Stimulated activated memory B cell treated with anti-CD40 and anti-IgM and Interleukin-4, amounts not matched to agents 10 μg/mL and 1 μg/mL and 100 μg/mL, for 72 hours (primary cell): ENCODE measurements around the gene LRRC10B.
A peak's percentile ranks its signal among the peaks of the same experiment; 100 is the strongest.

Experiments
- ATAC-seq: fragments of 150-1000 bp; cut with Tn5 transposase; 2 replicates; pipeline ENCODE4 v1.10.0; 2021
- H3K27ac Mint-ChIP-seq: one replicate; pipeline ENCODE4 v1.8.0; 2022; ENCODE audit warnings: mild to moderate bottlenecking, mixed read lengths
- H3K27me3 Mint-ChIP-seq: one replicate; pipeline ENCODE4 v1.8.0; 2022; ENCODE audit warnings: mixed read lengths
- H3K36me3 Mint-ChIP-seq: one replicate; pipeline ENCODE4 v1.8.0; 2022; ENCODE audit warnings: mixed read lengths
- H3K4me1 Mint-ChIP-seq: one replicate; pipeline ENCODE4 v1.8.0; 2022; ENCODE audit warnings: mixed read lengths
- H3K4me3 Mint-ChIP-seq: one replicate; pipeline ENCODE4 v1.8.0; 2022; ENCODE audit warnings: mild to moderate bottlenecking, moderate library complexity, mixed read lengths
- H3K9me3 Mint-ChIP-seq: one replicate; pipeline ENCODE4 v1.8.0; 2022; ENCODE audit warnings: mixed read lengths

Gene LRRC10B

GRCh38 chr11:61480261-61480993, 28.1 kb upstream of the LRRC10B start:
- H3K36me3 Mint-ChIP-seq, result no peaks in the 10 kb centered on the region
- no peak overlapping the region for H3K4me3 Mint-ChIP-seq
- H3K4me1 Mint-ChIP-seq, result peaks cover 19% of the 10 kb centered on the region
- no peaks in the 10 kb centered on the region for H3K9me3 Mint-ChIP-seq
- ATAC-seq, result no peak
- H3K27me3 Mint-ChIP-seq, result peaks cover 45% of the 10 kb centered on the region
- no peak overlapping the region for H3K27ac Mint-ChIP-seq

- no peak for ATAC-seq
- H3K4me1 Mint-ChIP-seq, result peaks cover 19% of the 10 kb centered on the region
- H3K4me3 Mint-ChIP-seq, result no peak overlapping the region
- H3K27me3 Mint-ChIP-seq, result peaks cover 45% of the 10 kb centered on the region
- H3K36me3 Mint-ChIP-seq, result no peaks in the 10 kb centered on the region
- no peaks in the 10 kb centered on the region for H3K9me3 Mint-ChIP-seq
- H3K27ac Mint-ChIP-seq, result no peak overlapping the region
Observed at GRCh38 chr11:61480994-61481335, 27.6 kb upstream of the LRRC10B start.

- peaks cover 45% of the 10 kb centered on the region for H3K27me3 Mint-ChIP-seq
- no peaks in the 10 kb centered on the region for H3K9me3 Mint-ChIP-seq
- H3K36me3 Mint-ChIP-seq, result peaks cover 6% of the 10 kb centered on the region
- no peak overlapping the region for H3K4me3 Mint-ChIP-seq
- H3K4me1 Mint-ChIP-seq, result peaks cover 19% of the 10 kb centered on the region
- ATAC-seq, result no peak
- no peak overlapping the region for H3K27ac Mint-ChIP-seq
Observed at GRCh38 chr11:61481806-61482205, 26.7 kb upstream of the LRRC10B start.

GRCh38 chr11:61482513-61482912, 26.0 kb upstream of the LRRC10B start:
- H3K9me3 Mint-ChIP-seq, result no peaks in the 10 kb centered on the region
- no peak overlapping the region for H3K4me3 Mint-ChIP-seq

GRCh38 chr11:61484541-61484940, 24.0 kb upstream of the LRRC10B start:
- no peak overlapping the region for H3K27ac Mint-ChIP-seq
- no peak for ATAC-seq
- H3K4me3 Mint-ChIP-seq, result no peak overlapping the region
- peaks cover 36% of the 10 kb centered on the region for H3K27me3 Mint-ChIP-seq
- no peaks in the 10 kb centered on the region for H3K9me3 Mint-ChIP-seq
- peaks cover 12% of the 10 kb centered on the region for H3K4me1 Mint-ChIP-seq
- H3K36me3 Mint-ChIP-seq, result peaks cover 16% of the 10 kb centered on the region

More at GRCh38 chr11:61482513-61482912, 26.0 kb upstream of the LRRC10B start:
- Mint-ChIP-seq H3K27me3 (peaks cover 45% of the 10 kb centered on the region), H3K27ac (no peak overlapping the region), H3K4me1 (peaks cover 19% of the 10 kb centered on the region), H3K36me3 (peaks cover 12% of the 10 kb centered on the region)
- peak; percentile 18 for ATAC-seq

GRCh38 chr11:61485080-61485479, 23.5 kb upstream of the LRRC10B start:
- no peak for ATAC-seq
- Mint-ChIP-seq H3K4me3 (no peak overlapping the region), H3K27me3 (peaks cover 36% of the 10 kb centered on the region), H3K36me3 (peaks cover 16% of the 10 kb centered on the region), H3K4me1 (peaks cover 12% of the 10 kb centered on the region), H3K9me3 (no peaks in the 10 kb centered on the region), H3K27ac (no peak overlapping the region)

GRCh38 chr11:61486011-61486620, 22.4 kb upstream of the LRRC10B start:
- peaks cover 16% of the 10 kb centered on the region for H3K36me3 Mint-ChIP-seq
- no peaks in the 10 kb centered on the region for H3K9me3 Mint-ChIP-seq
- no peak for ATAC-seq
- H3K4me3 Mint-ChIP-seq, result no peak overlapping the region
- H3K27me3 Mint-ChIP-seq, result peaks cover 26% of the 10 kb centered on the region
- H3K27ac Mint-ChIP-seq, result no peak overlapping the region
- peaks cover 3% of the 10 kb centered on the region for H3K4me1 Mint-ChIP-seq

GRCh38 chr11:61486779-61487178, 21.8 kb upstream of the LRRC10B start:
- H3K27ac Mint-ChIP-seq, result no peak overlapping the region

GRCh38 chr11:61487342-61488025, 21.1 kb upstream of the LRRC10B start:
- Mint-ChIP-seq H3K9me3 (no peaks in the 10 kb centered on the region), H3K4me1 (no peaks in the 10 kb centered on the region), H3K36me3 (peaks cover 16% of the 10 kb centered on the region), H3K4me3 (no peak overlapping the region), H3K27me3 (peaks cover 21% of the 10 kb centered on the region), H3K27ac (no peak overlapping the region)
- no peak for ATAC-seq

More at GRCh38 chr11:61486779-61487178, 21.8 kb upstream of the LRRC10B start:
- peaks cover 16% of the 10 kb centered on the region for H3K36me3 Mint-ChIP-seq
- H3K9me3 Mint-ChIP-seq, result no peaks in the 10 kb centered on the region
- peaks cover 22% of the 10 kb centered on the region for H3K27me3 Mint-ChIP-seq
- no peak overlapping the region for H3K4me3 Mint-ChIP-seq
- no peaks in the 10 kb centered on the region for H3K4me1 Mint-ChIP-seq
- no peak for ATAC-seq

GRCh38 chr11:61488651-61489291, 19.8 kb upstream of the LRRC10B start:
- H3K27ac Mint-ChIP-seq, result no peak overlapping the region
- ATAC-seq, result no peak
- H3K4me1 Mint-ChIP-seq, result no peaks in the 10 kb centered on the region
- no peak overlapping the region for H3K4me3 Mint-ChIP-seq
- peaks cover 8% of the 10 kb centered on the region for H3K27me3 Mint-ChIP-seq
- H3K36me3 Mint-ChIP-seq, result peaks cover 16% of the 10 kb centered on the region
- no peaks in the 10 kb centered on the region for H3K9me3 Mint-ChIP-seq

GRCh38 chr11:61489833-61490721, 18.5 kb upstream of the LRRC10B start:
- no peak for ATAC-seq
- peaks cover 8% of the 10 kb centered on the region for H3K27me3 Mint-ChIP-seq
- H3K4me3 Mint-ChIP-seq, result no peak overlapping the region
- H3K27ac Mint-ChIP-seq, result no peak overlapping the region
- peaks cover 16% of the 10 kb centered on the region for H3K36me3 Mint-ChIP-seq
- H3K4me1 Mint-ChIP-seq, result no peaks in the 10 kb centered on the region
- H3K9me3 Mint-ChIP-seq, result no peaks in the 10 kb centered on the region

- no peaks in the 10 kb centered on the region for H3K4me1 Mint-ChIP-seq
- H3K9me3 Mint-ChIP-seq, result no peaks in the 10 kb centered on the region
- H3K27ac Mint-ChIP-seq, result no peak overlapping the region
- no peak for ATAC-seq
- H3K36me3 Mint-ChIP-seq, result peaks cover 10% of the 10 kb centered on the region
- H3K27me3 Mint-ChIP-seq, result peaks cover 8% of the 10 kb centered on the region
- H3K4me3 Mint-ChIP-seq, result no peak overlapping the region
Observed at GRCh38 chr11:61491736-61492395, 16.7 kb upstream of the LRRC10B start.

- no peaks in the 10 kb centered on the region for H3K9me3 Mint-ChIP-seq
- H3K27ac Mint-ChIP-seq, result no peak overlapping the region
- no peaks in the 10 kb centered on the region for H3K4me1 Mint-ChIP-seq
- no peaks in the 10 kb centered on the region for H3K36me3 Mint-ChIP-seq
- no peak overlapping the region for H3K4me3 Mint-ChIP-seq
- no peak for ATAC-seq
- H3K27me3 Mint-ChIP-seq, result peaks cover 8% of the 10 kb centered on the region
Observed at GRCh38 chr11:61494381-61494961, 14.1 kb upstream of the LRRC10B start.
